COLO829 (cell line): Measurements from ENCODE around the gene TBL1XR1.

Source experiments
- DNase-seq: peaks from one replicate; pipeline ENCODE4 v3.0.0; 2012; ENCODE audit warnings: low spot score

TBL1XR1 gene

DNA sequence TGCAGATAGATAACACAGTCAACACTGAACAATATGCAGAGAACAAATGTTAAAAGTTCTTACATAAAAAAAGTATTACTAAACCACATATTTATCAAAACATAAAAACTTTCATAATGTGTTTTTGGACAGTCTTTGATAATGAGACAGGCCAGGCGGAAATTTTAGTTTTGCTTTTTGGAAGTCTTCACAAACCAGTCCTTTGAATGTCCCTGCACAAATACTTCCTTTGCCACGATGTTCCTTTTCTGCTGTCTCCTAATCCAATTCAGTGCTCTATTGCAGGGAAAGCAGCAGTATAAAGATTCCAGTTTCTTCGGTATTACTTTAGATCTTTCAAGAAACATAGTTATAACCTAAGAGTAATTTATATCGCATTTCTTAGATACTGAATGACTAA, 135.9 kb downstream of the TBL1XR1 start:
- no peak for DNase-seq

DNA sequence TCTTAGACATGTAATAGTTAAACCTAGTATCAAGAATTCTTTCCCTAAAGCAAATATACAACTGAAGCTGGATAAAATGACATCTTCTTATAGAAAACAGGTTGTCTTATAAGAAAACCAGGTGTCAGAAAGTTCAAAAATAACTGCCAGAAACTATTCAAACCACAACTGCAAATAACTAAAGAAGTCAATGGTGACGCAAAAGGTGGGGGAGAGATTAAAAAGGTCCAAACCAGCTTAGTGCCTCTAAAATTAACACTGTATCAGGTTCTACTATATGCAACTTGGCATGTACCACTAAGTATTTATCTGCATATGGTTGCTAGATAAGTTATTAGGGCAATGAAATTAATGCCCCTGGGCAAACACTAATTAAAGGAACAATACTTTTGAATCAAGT, 136.8 kb downstream of the TBL1XR1 start:
- no peak for DNase-seq

GRCh38 chr3:177058648-177059047, 138.6 kb downstream of the TBL1XR1 start:
- DNase-seq: peak; percentile 61

DNA sequence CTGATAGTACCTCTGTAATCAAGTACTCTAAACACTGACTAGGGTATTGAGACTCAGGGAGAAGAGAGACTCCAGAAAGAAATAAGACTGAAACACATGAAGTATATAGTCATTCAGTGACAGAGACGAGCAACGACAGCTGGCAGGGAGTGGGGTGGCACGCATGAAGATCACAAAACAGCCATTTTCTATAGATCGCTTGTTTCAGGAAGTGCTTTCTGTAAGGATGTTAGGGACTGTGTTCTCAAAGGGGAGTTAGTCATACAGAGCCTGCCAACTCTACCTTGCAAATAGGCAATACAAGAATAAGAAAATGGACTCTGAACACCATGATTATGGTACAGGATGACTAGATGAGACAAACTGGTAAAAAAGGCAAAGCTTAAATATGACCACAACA, 139.5 kb downstream of the TBL1XR1 start:
- DNase-seq: no peak

DNA sequence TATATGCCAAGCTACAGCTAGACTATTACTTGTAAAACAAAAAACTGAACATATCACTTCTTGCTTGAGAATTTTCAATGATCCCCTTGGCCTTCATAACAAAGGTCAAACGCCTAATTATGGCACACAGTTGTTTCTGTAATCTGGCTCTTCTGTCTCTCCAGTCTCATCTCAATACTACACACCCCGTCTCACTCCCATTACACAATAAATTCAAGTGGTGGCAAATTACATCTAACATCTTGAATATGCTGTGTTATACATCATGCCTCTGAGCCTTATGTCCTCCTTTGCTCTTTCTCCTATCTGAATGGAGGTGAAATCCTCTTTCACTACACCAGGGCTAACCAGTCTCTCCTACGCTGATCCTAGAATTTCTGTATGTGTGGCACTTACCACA, 140.4 kb downstream of the TBL1XR1 start:
- no peak for DNase-seq

DNA sequence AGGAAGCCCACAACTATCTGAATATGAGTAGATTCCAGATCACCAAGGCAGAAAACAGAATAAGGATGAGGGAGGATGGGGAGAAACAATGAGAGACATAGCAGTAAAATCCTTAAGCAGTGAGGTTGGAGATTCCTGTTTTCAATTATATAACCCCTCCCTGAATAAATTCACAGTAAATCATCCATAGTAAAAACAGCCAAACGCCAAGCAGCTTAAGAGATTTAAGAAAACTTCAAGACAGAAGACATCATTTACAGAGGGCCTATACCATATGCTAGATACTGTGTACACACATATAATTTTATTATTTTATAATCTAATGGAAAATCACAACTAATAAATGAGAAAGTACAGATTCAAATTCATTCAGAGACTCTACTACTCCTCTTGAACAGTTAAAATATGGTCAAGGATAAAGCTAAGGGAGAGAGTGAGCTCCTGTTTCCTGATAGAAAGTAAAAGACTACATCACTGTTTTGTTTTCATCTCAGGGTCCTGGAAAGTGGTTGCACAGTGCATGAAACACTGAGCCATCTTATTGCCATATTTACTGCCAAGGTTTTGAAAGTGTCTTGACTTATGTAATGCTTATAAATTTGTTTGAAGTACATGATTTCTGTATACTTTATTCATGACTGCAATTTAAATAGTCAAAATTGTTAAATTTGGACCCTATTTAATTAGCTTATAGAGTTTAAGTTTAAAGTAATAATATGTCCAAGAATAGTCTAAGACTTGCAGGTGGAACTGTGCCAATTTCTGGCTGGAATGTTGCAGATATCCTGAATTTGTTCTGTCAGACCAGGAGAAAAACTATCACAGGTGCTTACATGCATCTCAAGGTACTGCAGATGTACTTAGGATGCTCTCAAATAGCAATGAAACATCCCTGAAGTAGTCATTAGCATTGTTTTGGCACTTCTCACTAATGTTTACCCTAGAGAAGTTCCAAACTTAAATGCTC, 141.4 kb downstream of the TBL1XR1 start:
- DNase-seq: no peak

- no peak for DNase-seq
These were observed 144.2 kb downstream of the TBL1XR1 start for GRCh38 chr3:177053107-177053506.

DNA sequence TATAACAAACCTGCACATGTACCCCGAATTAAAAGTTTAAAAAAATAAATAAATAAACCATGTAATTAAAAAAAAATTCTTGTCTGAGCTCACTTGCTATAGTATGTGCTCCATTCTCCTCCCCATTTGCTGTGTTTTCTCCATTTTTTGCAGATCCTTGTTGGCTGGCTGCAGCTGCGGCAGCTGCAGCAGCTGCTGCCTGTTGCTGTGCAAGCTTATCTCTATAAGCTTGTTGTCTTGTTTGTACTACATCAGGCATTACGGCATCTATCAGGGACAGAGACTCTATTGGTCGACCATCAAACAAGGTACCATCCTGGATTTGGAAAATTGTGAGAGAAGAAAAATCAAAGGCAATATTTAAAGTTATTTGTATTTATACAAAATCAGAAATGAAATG, 145.9 kb downstream of the TBL1XR1 start:
- DNase-seq: no peak

- peak; percentile 35 for DNase-seq
These were observed 146.6 kb downstream of the TBL1XR1 start for GRCh38 chr3:177050501-177051237.

DNA sequence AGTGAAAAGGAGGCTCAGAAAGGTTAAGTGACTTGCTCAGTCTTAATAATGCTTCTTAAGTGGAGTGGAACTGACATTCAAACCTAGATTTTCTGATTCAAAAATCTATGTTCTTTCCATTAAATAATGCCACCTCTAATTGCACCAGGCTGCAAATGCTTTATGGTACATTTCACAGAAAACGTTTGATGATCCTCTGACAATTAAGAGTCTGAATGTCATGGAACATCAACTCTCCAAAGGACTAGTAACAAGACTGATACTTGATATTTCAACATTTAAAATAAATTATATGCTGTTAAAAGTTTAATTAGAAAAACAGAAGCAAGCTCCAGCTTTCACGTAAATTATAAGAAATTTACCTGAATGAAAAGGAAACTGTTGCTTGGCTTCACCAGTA, 151.5 kb downstream of the TBL1XR1 start:
- no peak for DNase-seq

DNA sequence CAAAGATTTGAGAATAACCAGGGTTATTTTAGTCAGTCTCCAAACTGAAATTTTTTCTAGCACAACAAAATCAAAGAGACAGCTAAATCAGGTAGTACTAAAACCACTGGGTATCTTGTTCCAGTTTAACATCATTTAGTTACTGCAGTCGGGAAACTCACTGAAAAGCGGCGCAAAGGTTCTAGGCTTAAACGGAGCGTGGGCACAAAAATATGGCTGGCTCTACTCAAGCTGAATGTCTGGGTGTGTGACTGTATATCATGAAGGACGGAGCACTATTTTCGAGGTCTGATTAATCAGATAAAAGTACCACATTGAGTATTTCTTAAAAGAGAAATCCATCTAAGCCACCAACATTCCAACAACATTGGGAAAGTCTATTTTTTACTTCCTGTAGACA, 152.1 kb downstream of the TBL1XR1 start:
- no peak for DNase-seq

GRCh38 chr3:177041730-177042551, 155.3 kb downstream of the TBL1XR1 start:
- DNase-seq: no peak

DNA sequence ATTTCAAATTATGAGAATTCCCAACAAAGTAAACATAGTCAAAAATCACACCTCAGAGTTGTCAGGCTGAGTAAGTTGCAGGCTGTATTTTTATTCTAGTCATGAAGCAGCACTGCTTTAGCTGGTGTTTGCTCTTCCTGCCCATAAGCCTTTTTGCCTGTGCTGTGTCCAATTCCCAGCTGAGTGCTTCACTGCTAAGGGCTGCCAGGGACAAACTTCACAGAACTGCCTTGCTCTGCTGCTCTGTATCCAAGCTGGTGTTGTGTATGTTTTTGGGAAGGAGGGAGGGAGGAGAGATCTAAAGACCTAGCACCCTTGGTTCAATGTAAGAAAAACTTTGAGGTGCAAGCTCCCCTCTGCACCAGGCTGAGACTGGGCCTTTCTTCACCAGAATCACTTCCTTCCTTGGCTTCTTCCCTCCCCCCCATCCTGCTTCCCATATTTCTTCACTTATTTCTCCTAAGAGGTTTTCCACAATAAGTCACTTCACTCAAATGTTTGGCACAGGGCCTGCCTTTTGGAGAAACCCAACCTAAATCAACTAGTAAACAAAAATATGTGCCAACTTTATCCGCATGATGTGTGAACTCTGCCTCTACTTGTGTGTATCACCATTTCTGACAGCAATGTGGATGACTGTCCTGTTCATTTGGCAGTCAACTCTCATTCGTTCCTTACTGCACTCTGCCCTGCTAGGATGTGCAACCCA, 156.1 kb downstream of the TBL1XR1 start:
- no peak for DNase-seq

DNA sequence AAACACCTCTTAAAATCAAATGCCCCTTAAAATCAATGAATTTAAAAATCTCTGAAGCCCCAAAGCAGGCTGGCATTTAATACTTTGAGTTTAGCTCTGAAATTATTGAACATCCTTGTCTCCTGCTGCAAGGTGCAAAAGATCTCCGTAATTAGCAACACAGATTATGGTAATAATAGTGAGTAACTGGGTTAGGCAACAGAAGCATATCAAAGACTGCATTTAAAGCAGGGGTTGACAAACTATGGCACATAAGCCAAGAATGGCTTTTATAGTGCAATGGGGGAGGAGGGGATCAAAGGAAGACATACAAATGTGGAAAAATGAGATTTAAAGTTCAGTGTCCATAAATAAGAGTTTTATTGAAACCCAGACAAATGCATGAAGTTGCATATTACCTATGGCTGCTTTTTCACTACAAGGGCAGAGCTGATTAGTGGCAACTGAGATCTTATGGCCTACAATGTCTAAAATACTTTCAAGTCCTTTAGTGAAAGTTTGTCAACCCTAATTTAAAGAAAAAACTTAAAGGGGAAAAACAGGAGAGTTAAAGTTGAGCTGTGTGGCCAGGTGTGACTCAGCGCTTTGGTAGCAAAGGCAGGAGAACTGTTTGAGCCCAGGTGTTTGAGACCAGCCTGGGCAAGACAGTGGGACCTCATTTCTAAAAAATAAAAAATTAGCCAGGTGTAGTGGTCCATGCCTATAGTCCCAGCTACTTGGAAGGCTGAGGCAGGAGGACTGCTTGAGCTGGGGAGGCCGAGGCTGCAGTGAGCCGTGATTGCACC, 157.6 kb downstream of the TBL1XR1 start:
- no peak for DNase-seq

DNA sequence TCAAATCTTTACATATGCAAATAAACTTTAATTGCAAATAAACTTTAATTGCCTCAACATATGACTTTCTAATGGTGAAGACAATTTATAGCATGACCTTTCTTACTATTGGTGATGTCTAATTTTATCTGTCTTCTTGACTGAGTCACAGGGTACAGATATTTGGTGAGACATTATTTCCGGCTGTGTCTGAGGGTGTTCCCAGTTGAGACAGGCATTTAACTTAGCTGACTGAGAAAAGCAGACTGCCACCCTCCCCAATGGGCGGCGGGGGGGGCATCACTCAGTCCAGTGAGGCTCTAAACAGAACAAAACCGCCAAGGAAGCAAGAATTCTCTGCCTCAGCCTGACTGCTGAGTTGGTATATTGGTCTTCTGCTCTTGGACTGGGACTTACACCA, 160.0 kb downstream of the TBL1XR1 start:
- DNase-seq: no peak

GRCh38 chr3:177035676-177036075, 161.6 kb downstream of the TBL1XR1 start:
- no peak for DNase-seq

GRCh38 chr3:177034832-177035475, 162.3 kb downstream of the TBL1XR1 start:
- DNase-seq: no peak

DNA sequence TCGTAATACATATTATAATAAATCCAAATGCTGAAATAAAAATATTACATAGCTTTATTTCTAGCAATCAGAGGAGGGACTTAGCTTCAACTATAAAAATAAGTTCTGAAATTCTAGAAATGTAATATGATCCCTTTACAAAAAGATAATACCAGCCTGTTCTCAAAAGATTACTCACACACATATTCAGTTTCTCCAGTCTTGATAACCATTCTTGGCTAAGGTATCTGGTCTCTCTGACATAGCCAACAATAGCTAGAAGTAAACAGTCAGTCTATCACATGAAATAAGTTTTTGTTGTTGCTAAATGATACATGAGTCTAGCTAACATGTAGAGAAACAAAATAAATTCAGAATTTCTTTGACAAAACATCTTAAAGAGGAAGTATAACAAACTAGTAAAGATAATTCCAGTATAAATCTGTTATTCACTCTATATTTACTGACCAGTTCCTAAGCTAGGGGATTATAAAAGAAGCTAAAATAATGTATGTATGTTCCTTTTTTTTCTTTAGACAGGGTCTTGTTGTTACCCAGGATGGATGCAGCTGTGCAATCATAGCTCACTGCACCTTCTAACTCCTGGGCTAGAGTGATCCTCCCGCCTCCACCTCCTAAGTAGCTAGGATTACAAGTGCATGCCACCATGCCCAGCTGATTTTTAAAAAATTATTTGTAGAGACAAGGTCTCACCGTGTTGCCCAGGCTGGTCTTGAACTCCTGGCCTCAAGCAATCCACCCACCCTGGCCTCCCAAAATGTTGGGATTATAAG, 170.6 kb downstream of the TBL1XR1 start:
- DNase-seq: peak; percentile 60

DNA sequence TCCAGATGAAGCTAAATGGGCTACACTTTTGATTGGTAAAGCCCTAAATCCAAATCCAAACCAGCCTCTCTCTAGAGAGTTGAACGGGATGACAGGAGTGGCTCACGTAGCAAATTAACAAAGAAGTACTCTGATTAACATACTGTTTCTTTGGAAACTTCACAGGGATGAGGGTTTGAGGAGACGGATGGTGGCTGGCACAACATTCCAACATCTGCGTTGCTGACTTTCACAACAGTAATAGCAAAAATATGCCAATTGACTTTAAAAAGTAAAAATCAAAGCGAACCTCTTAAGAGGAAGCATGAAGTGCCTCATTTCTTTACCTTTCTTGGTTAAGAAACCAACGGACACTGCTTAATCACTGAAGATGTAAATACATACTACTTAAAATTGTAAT, 181.4 kb downstream of the TBL1XR1 start:
- no peak for DNase-seq
